GM18507 (cell line): ENCODE measurements around the gene EIF1AD.

ENCODE experiments used
- DNase-seq: peaks from one replicate; pipeline ENCODE4 v3.0.0; 2011; ENCODE audit warnings: low read depth; ENCODE audit not compliant: insufficient read length; ENCODE audit errors: extremely low spot score
- FAIRE-seq: peaks from 2 replicates; lab custom pipeline; 2011; peaks lifted over from hg19 to GRCh38; lab: Jason Lieb, UNC

EIF1AD gene, protein sequence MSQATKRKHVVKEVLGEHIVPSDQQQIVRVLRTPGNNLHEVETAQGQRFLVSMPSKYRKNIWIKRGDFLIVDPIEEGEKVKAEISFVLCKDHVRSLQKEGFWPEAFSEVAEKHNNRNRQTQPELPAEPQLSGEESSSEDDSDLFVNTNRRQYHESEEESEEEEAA

DNA sequence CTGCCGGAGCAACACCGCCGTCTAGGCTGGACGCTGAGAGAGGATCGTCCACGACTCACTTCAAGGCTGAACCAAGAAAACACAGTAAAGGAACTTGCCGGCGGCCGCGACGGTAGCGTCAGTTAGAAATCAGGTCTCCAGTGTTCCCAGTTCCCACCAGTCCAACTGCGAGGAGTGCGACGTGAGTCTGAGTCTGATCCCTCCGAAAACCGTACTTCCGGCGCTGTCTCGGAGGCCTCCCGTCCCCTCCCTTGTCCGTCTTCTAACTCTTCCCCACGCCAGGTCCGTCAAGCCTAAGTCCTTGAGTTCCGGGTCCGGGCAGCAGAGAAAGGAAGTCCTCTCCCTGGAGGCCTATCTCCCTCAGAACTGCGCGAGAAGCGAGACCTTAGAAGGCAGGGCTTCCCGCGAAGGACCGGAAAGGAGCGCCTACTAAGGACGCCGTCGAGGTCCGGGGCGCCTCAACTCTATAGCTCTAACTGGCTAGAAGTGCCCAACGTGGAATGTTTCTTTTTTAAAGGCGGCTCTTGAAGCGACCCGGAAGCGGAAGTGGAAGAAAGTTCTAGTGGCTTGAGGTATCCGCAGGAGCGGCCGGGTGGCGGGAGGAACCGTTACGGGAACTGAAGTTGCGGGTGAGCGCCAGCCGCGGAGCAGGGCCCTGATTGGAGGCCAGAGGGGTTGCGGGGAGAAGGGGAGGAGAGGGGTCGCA lies at the start of gene EIF1AD, which contains the start of gene BANF1:
TSS of gene EIF1AD (minus strand) at position 216 of the 706 bp plus-strand sequence. CDS start 1,768 bp downstream, outside the sequence.
TSS of gene BANF1 (plus strand) at position 562 of the 706 bp plus-strand sequence. CDS start 748 bp downstream, outside the sequence.
- DNase-seq (peak; percentile 78), FAIRE-seq (peak; percentile 92)

DNA sequence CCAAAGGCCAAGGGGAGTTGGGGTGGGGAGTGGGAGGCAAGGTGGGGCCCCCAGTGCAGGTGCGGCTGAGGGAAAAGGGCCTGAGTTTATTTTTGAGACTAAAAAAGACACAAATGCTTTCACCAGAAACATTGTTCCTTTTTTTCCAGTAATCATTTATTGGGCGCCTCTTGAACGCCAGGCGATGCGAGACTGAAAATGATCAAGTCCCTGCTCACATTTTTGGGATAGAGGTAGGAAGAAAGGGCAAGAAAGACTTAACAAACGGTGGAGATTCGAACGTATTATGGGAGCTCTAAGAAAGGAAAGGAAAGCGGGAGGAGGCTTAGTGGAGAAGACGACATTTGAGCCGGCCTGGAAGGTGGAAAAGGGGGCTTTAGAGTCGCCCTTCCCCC lies 49.4 kb upstream of the EIF1AD start:
- DNase-seq: no peak
- FAIRE-seq: no peak

DNA sequence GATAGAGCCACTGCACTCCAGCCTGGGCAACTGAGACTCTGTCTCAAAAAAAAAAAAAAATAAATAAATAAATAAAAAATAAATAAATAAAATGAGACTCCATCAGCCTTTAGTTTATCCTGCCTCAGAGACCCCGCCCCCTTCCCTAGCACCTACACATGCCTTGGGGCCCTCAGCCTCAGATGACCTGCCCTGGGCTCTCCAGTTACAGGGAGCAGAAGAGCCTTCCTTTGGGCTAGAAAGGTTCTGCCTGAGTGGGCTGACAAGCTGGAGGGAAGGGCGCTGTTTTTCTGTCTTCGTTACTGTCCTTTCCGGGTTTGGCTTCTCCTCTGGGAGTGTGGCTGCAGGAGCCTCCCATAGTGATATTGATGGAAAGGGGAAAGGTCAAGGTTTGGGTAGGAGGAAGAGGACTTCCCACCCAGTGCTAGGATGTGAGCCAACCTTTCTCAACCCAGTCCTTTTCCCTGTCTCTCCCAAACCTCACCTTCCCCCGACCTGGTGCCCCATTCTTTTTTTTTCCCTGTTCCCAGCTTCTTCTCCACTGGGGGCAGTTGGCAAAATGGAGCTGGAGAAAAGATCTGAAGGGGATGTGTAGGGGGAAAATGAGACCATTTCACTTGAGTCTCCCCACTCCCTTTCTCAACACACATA lies 48.7 kb upstream of the EIF1AD start:
- no peak for DNase-seq
- no peak for FAIRE-seq

DNA sequence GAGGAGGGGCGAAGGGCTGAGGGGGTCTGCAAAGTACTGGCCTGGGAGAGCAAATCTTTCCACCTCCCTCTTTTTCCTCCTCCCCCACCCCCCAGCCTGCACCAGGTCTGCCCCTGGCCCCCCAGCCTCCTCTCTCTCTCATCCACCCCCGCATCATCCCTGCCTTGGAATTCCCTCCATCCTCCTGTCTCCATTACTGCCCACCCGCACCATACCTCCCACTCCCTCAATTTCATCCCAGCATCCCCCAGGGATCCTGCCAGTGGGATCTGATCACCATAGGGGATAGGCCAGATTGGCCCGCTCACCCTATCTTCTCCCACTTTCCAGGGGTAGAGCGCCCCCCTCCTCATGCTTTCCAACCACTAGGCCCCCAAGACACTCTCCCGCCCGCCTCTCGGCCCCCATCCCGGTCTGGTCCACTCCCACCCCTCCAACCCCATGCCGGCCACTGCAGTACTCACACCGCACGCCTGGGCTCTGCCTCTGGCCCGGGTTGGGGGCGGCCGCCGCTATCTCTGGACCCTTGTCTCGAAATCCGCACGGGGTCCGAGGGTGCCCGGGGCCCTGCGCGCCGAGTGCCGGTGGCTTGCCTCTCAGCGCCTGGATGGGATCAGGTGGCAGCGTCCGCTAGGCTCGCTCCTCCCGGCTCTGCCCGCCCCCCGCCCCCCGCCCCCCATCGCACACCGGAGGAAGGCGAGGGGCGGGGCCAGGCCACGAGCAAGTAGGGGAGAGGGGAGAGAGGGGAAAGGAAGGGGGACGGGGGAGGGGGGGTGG lies 46.8 kb upstream of the EIF1AD start, which contains the start of gene GAL3ST3:
TSS of gene GAL3ST3 (minus strand) at position 615 of the 777 bp plus-strand sequence. CDS start 3,746 bp downstream, outside the sequence.
- DNase-seq: no peak

DNA sequence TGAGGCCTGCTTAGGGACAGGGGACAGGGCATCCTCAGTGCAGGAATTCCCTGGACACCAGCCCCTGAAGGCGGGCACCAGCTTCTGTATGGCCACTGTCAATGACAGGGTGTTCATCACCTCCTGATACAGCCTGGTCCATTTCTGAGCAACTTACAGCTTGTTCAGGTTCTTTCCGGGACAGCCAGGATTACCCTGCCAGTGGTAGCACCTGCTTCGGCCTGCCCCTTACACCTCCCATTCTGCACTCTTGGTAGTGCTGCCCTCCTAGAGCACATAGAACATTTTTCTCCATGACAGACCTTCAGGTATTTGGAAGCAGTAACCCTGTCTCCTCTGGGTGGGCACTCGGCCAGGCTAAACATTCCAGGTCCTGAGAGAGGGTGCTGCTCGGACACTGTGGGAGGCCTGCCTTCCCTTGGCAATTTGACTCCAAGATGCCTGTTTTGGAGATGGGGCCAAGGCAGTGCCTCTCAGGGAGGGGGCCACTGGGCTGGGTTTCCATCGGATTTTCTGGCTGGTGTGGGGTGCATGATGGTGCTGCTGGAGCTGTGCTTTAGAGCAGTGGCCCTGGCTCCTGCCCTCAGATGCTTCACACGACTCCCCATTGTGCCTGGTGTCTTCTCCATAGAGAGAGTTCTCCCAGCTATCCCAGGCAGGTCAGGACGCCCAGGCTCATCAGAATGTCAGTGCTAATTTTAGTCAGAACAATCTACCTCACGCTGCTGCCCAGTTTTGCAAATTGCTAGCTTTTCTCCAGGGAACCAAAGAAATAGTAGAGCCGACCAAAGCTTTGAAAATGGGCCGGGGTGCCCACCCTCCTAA lies 45.8 kb upstream of the EIF1AD start:
- FAIRE-seq: no peak
- DNase-seq: no peak

More for the DNA sequence above, 46.8 kb upstream of the EIF1AD start, which contains the start of gene GAL3ST3:
- FAIRE-seq: no peak

DNA sequence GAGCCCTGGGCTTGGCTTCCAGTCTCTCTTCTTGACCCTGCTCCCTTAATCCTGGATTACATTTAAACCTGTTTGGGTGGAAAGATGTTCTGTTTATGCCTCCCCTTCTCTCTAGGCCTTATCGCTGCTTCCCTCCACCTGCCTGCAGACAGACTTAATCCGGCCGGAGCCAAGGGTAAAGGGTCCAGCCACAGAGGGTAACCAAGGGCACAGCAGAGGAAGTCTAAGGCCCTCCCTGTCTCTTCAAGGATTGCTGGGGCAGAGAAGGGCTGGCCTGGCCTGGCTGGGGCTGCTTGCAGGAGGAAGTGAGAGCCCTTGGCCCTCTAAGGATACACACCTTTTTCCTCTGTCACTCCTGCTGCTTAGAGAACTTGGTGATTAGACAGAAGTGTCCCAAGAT lies 44.9 kb upstream of the EIF1AD start:
- DNase-seq (no peak), FAIRE-seq (no peak)

DNA sequence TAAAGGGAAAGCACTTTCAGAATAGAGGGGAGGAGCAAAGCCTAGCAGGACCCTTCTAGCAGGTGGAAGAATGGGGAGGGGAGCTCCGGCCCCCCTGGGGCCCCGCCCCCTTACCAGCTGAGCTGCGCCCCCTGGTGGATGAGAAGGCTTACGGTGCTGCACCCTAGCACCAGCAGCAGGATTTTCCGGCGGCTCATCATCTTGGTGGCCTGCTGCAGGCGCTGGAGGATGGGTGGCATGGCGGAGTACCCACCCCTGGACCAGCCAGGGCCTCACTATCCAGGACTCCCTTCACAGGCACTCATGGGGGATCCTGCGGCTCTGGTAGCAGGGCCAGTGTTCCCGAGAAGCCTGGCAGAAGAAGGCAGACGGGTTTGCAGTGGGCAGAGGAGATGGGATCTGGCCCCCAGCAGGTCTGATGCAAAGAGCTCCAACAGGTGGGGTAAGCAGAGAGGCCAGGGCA lies 43.3 kb upstream of the EIF1AD start:
- peak; percentile 73 for FAIRE-seq
- peak; percentile 62 for DNase-seq

DNA sequence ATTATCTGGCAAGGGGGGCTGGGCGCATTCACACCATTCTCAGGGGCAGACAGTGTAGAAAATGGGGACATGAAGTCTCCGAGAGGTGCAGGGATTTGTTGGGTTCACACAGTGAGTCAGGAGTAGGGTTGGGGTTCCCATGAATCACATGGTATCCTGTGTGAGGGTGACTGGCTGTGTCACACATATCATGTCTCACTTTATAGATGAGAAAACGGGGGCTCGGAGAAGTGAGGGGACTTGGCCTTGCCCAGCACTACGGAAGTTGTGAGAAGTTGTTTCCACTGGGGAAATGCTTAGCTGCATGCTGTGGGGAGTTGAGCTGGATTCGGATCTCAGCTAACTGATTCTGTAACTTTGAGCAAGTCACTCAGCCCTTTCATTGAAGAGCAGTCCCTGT lies 42.8 kb upstream of the EIF1AD start:
- no peak for DNase-seq
- FAIRE-seq: no peak

DNA sequence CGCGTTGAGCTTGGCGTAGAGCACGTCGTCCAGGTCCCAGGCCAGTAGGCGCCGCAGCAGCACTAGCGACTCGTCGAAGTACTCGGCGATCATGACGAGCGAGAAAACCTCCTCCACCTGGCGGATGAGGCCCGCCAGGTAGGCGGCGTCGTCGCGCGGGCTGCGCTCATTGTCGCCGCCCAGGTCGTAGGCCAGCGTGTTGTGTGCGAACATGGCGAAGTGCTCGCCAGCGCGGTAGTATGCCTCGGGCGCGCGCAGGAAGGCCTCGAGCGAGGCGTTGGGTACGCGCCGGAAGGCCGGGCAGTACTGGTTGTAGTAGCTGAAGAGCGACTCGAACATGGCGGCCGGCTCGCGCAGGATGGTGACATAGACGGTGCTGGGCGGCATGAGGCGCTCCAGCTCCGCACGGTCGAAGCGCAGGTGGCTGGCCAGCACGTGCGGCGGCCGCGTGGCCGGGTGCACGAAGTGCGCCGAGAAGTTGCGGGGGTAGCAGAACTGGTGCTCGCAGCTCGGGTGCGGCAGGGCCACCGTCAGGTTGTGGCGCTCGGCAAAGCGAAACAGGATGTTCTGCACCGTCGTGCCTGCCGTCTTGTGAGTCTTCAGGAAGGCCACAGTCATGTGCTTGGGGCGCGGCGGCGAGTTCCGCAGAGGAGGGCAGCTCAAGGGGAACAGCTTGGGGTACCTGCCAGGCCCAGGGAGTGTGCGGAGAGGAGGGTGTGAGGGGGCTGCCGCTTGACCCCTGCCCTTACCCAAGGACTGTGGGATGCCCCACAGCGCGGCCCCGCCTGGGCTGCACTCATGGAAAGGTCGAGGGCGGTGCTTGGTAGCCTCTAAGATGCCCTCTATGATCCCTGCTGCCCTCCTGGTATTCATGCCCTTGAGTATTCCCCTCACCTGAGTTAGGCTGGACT lies 41.3 kb upstream of the EIF1AD start:
- DNase-seq (no peak), FAIRE-seq (no peak)

DNA sequence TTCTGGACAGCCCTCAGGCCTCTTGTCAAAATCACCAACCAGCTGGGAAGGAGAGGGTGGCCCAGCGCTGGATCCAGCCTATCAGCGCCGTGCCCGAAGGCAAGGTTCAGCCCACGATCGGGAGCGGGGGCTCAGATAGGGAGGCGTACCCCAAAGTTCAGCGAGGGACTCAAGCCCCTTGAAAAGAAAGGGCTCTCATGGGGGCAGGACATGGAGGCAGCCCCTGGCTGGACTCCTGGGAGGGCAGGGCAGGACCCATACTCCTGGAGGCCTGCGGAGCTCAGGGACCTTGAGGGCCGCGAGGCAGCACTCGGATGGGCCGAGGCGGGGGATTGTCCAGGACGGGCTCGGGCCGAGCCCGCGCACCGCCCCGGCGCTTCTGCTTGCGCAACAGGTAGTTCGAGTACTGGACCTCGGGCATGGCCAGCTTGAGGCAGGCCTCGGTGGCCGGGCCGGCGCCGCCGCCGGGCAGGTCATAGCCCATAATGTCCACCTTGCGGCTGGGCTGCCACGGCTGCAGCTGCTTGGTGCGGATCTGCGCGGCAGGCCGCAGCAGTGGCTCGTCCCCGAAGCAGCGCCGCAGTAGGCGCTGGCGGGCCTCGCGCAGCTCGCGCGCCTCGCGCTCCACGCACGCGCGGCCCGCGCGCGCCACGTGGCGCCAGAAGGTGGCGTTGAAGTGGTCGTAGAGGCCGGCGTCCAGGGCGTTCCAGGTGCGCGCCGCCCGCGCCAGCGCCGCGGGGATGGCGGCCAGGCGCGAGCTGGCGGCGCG lies 40.5 kb upstream of the EIF1AD start:
- no peak for FAIRE-seq
- no peak for DNase-seq

DNA sequence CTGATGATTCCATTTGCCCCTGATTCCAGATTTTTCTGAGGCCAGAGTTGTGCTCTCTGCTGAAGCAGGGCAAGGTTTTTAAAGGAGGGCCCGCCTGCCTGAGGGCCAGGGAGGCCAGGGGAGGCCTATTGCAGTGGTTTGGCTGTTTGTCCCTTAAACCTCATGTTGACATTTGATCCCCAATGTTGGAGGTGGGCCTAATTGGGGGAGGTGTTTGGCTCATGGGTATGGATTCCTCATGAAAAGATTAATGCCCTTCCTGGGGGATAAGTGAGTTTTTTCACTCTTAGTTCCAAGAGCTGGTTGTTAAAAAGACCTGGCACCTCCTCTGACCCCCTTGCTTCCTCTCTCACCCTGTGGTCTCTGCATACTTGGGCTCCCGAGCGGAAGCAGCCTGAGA lies 37.8 kb upstream of the EIF1AD start:
- FAIRE-seq: no peak
- DNase-seq: no peak

DNA sequence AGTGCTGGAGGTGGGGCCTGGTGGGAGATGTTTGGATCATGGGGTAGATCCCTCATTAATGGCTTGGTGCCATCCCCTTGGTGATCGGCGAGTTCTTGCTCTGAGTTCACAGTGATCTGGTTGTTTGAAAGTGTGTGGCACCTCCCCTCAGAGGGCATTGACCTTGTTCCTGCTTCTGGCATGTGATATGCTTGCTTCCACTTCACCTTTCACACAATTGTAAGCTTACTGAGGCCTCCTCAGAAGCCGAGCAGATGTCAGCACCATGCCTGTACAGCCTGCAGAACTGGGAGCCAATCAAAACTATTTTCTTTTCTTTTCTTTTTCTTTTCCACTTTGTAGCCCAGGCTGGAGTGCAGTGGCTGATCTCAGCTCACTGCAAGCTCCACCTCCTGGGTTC lies 35.4 kb upstream of the EIF1AD start:
- DNase-seq (no peak), FAIRE-seq (no peak)

DNA sequence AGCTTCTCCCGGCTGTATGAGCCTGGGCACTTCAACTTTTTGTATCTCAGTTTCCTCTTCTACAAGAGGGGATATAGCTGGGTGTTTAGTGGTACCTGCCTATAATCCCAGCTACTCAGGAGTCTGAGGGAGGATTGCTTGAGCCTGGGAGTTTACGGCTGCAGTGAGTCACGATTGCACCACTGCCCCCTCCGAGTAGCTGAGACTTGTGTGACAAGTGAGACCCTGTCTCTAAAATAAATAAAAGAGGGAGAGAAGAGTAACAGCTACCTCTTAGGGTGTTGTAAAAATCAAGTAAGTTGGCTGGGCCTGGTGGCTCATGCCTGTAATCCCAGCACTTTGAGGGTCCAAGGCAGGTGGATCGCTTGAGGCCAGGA lies 34.4 kb upstream of the EIF1AD start:
- DNase-seq: no peak
- FAIRE-seq: no peak

DNA sequence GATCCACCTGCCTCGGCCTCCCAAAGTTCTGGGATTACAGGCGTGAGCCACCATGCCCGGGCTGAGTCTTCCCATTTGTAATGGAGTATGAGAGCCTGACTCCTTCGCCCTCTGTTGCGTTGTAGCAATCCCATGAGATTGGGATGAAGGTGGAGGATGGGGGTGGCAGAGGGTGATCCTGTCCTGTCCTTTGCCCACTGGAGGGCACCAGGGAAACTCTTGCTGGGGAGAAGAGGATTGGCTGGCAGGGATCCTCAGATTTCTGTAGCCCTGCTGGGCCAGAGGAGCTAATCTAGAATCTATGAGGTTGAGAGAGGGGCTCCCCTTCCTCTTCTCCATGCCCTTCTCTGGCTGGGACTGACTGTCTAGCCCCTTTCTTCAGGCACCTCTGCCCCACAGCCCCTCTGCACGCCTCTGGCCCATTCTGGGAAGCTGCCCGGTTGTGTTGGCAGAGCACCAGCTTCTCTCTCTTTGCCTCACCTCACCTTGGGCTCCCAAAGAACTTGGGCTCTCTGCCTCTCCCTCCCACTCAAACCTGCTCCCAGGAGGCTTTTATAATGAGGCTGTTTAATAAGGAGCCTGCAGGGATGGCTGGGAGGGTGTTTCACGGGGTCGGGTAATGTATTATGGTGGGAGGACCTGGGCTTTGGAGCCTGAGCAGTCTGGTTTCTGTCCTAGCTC lies 33.8 kb upstream of the EIF1AD start:
- FAIRE-seq: no peak

DNA sequence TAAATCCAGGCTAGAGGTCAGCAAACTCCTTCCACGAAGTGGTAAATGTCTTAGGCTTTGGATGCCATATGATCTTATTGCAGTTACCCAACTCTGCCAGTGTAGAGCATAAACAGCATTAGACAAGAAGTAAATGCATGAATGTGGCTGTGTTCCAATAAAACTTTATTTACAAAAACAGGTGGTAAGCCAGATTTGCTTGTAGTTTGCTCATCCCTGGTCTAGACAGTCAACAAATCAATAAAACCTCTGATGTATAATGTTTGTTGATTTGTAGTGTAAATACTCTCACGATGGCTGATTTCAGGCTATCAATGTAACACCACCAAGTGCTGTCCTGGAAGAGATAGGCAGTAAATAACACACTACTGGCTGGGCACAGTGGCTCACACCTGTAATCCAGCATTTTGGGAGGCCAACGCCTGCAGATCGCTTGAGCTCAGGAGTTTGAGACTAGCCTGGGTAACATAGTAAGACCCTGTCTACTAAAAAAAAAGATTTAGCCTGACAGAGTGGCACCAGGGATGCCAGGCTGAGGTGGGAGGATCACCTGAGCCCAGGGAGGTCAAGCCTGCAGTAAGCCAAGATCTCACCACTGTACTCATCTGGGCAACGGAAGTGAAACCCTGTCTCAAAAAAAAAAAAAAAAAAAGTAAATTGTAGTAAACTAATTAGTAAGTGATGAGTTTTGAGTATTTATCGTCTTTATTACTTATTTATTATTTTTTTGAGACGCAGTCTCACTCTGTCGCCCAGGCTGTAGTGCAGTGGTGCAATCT lies 31.2 kb upstream of the EIF1AD start:
- DNase-seq (no peak), FAIRE-seq (no peak)

More for the DNA sequence above, 33.8 kb upstream of the EIF1AD start:
- DNase-seq: no peak

DNA sequence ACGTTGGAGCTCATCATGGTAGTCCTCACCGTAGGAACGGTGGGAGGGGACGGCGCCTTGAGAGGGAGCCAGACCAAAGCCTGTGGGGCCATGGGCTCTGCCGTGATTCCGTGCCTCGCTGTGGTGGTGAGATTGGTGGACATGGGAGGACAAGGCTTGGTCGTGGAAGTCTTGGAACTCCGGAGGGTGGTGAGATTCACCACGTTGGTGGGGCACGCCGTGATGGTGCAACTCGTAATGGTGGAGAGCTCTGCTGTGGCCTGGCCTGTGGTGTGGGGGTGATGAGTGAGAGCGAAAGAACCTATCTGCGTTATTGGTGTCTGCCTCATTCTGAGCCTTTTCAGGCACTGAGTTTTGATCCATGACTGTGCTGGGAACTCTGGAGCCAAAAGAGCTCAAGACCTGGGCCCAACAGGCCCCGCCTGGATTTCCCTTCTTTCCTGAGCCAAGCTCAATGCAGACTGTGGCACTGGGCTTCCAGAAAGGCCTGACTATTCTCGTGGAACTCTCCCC lies 24.1 kb upstream of the EIF1AD start, which contains the start of gene CATSPER1:
TSS of gene CATSPER1 (minus strand) at position 463 of the 513 bp plus-strand sequence. CDS start at position 363, 100 bp downstream.
- no peak for DNase-seq
- no peak for FAIRE-seq
